ENCODE results near the gene NPAS3.

DNA sequence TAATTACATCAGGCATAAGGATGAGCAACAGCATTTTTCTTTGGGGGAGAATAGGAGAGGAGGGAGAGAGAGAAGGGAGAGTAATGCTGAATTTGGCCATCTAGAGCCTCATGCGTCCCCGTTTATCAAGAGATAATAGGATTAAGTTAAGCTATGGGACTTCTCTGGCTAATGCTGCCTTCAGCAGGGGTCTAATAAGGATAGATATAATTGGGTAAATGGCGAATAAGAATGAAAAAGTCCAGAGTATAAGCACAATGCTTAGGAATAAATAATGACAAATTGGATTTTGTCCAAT, 542.2 kb downstream of the NPAS3 start:
- TF ChIP-seq GATA3 (IDR thresholded peaks at IDR 0.05; ENCODE audit: low read depth, low read length), result no peak
- TF ChIP-seq GATA2 (IDR thresholded peaks at IDR 0.05; ENCODE audit: low read depth, low read length), result no peak
